OCI-LY7 (cell line): Measurements from ENCODE around the gene SH3PXD2A.

ENCODE experiments used
- EZH2phosphoT487 ChIP-seq: fragments of 200-600 bp; sonication (generic); IDR thresholded peaks from 2 replicates; pipeline ENCODE4 v1.6.1; 2018; ENCODE audit warnings: low read depth, borderline replicate concordance, mild to moderate bottlenecking, mixed run types, antibody characterized with exemption, low read length, moderate library complexity, mixed read lengths
- TF ChIP-seq, protein P1 (sequence below): fragments of 200-600 bp; sonication (generic); conservative IDR thresholded peaks from 2 replicates; pipeline ENCODE4 v1.5.1; 2014; ENCODE audit warnings: mild to moderate bottlenecking, antibody characterized with exemption, low read length, moderate library complexity, mixed read lengths

DNA sequence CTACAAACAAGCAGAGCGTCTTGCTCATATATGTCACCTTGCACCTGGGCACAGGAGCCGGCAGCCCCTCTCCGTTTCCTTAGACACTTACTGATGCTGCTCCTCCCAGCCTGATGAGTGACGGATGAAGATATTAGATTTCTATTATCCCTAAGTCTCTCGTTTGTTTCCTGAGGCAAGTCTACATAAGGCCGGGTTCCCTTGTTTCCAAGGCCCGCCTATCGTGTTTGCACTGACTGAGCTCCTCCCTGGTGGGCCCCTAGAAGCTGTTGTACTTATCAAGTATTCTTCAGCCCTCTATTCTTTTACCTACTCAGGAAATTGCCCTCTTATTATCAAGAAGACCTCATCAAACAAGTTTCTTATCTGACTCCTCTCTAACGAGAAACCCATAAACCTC, 18.5 kb downstream of the SH3PXD2A start:
- TF ChIP-seq, protein P1, sequence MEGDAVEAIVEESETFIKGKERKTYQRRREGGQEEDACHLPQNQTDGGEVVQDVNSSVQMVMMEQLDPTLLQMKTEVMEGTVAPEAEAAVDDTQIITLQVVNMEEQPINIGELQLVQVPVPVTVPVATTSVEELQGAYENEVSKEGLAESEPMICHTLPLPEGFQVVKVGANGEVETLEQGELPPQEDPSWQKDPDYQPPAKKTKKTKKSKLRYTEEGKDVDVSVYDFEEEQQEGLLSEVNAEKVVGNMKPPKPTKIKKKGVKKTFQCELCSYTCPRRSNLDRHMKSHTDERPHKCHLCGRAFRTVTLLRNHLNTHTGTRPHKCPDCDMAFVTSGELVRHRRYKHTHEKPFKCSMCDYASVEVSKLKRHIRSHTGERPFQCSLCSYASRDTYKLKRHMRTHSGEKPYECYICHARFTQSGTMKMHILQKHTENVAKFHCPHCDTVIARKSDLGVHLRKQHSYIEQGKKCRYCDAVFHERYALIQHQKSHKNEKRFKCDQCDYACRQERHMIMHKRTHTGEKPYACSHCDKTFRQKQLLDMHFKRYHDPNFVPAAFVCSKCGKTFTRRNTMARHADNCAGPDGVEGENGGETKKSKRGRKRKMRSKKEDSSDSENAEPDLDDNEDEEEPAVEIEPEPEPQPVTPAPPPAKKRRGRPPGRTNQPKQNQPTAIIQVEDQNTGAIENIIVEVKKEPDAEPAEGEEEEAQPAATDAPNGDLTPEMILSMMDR: no peak
- no peak for TF ChIP-seq EZH2phosphoT487
